GM21529 (cell line): ENCODE measurements around the gene CERKL.

Source experiments
- ATAC-seq: cut with Tn5 transposase; IDR thresholded peaks from one replicate; pipeline ENCODE4 v1.9.1; 2021; ENCODE audit not compliant: unreplicated experiment

Gene CERKL

GRCh38 chr2:181526014-181526413 is 130.9 kb downstream of the CERKL start:
- no peak for ATAC-seq

DNA sequence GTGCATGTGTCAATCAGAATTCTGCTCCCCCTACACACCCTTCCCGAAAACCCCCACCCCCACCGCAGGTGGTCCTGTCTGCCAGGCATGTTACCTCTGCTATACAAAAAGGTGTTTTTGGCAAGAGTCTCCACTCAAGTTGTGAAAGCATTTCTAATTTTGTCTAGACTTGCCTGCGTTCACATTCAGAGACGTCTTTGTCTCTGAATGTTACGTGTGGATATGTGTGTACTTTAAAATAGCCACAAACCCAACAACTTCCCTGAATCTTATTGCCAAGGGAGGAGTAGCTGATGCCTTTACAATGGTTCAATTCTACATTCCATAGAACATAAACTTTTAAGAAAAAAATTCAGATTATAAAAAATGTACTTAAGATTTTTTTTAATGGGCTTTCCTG is 133.1 kb downstream of the CERKL start:
- ATAC-seq = no peak

- no peak for ATAC-seq
Measured at GRCh38 chr2:181520253-181520652, 136.7 kb downstream of the CERKL start.

GRCh38 chr2:181517685-181518301 is 139.1 kb downstream of the CERKL start:
- no peak for ATAC-seq

DNA sequence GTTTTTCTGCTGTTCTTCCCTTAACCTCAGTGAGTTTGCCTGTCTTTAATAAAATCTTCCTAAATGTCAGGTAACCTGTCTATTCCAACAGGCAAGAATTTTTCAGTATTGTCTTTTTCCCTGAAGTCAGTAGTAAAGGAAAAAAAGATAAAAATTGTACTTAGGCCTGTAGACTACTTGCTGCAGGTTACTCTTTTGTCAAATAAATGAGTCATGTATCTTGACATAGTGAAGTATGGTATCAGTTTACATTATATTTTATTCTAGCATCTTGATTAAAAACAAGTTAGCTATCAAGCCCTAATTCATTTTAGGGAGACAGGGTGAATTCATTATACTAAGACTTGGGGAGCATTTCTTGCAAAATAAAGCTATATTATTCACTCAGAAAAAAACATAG is 139.9 kb downstream of the CERKL start:
- ATAC-seq = no peak

DNA sequence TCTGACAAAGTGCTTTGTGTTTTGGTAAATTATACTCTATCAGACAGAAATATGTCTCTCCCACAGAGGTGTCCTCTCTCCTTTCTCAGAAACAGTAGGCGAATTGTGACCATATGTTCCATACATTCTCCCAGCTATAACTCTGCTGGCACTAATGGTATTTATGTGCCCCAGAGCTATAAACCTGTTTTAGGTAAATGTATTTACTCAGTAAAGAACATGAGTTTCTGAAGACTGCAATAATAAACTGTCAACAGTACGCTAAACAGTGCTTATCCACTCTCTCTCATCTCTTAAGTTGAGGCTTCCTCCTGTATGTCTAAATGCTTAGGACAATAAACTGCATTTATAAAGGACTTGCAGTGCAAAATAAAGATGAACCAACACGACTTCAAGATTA is 141.2 kb downstream of the CERKL start:
- ATAC-seq = no peak

DNA sequence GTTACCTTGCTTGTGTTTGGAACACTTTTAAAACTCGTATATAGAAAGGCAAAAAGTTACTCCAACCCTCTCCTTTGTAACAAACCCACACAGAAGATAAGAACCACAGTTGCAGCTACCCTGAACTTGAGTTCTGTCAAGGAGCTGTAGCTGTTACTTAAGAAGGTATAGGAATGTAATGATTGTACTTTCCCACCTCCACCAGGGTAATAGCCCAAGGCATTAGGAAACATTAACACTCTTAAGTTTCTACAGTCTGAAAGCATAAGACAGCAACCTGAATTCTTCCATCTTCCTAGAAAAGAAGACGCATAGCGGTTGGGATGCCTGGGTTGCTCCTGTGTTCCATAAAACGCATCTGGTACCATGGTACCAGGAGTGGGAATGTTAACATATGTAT is 156.7 kb downstream of the CERKL start:
- no peak for ATAC-seq

DNA sequence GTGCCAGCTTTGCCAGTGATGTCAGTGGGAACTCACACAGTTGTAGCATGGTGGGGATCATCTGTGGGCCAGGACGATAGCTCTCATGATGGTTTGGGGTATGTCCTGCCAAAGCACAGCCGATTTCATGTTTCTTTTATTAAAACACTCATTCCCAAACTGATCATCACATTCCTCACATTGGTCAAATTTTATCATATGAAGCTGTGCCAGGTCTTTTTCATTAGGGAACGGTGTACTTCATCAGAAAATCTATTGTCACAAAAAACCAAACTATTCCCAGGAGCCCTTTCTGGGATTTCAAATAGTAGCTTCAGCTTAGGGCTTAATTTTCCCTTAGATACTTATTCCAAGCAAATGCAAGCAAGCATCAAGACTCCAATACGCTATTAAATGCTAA is 157.7 kb downstream of the CERKL start:
- no peak for ATAC-seq
